ENCODE measurements around the gene ZNF700. TPM values are rescaled to one million over a fixed set of nuclear protein-coding genes. Genes with fewer than 3 reads are reported as not detected.
A peak's percentile ranks its signal among the peaks of the same experiment; 100 is the strongest.
"Not testable (repeated sequence)": the region's sequence is repeated elsewhere in the genome, so short reads cannot be mapped to it uniquely, and the experiment has no call there.

The ZNF700 gene
- 7.9 and 11.4 TPM in 2 replicates for total RNA-seq (ENCODE audit: low replicate concordance)

DNA sequence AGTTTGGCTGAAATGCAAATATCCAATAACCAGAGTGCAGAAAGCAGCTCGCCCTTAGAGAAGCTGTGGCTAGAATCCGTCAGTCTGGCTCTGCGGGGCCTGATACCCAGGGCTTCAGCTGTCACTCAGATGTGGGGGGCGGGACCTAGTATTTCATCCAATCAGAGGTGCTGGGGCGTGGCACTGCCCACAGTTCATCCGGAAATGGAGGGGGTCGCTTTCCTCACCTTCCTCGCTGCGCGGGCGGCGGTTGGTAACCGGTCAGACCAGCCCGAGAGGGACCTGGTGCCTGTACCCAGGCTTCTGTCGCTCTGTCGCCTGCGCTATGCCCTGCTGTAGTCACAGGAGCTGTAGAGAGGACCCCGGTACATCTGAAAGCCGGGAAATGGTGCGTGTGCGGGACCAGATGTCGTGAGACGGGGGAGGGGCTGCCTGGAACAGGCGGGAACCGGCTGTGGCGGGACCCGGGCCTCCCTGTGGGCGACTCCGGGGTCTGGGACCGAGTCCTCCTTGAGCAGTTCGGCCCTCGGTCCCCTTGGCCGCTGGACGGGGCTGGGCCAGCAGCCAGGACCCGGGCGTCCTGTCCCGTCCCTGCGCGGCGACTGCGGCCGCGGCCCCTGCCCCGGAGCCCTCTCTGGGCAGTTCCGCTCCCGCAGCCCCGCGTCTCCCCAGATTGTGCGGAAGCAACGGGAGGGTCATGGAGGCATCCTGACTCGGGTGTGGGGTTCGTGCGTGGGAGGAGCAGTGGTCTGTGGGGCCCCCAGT, at the start of gene ZNF700:
TSS of gene ZNF700 (plus strand) at position 222 of the 765 bp plus-strand sequence. CDS start at position 326, 104 bp downstream.
- DNase-seq (ENCODE audit: low read depth): peak; percentile 84
- TF ChIP-seq, protein P1, sequence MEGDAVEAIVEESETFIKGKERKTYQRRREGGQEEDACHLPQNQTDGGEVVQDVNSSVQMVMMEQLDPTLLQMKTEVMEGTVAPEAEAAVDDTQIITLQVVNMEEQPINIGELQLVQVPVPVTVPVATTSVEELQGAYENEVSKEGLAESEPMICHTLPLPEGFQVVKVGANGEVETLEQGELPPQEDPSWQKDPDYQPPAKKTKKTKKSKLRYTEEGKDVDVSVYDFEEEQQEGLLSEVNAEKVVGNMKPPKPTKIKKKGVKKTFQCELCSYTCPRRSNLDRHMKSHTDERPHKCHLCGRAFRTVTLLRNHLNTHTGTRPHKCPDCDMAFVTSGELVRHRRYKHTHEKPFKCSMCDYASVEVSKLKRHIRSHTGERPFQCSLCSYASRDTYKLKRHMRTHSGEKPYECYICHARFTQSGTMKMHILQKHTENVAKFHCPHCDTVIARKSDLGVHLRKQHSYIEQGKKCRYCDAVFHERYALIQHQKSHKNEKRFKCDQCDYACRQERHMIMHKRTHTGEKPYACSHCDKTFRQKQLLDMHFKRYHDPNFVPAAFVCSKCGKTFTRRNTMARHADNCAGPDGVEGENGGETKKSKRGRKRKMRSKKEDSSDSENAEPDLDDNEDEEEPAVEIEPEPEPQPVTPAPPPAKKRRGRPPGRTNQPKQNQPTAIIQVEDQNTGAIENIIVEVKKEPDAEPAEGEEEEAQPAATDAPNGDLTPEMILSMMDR (IDR thresholded peaks at IDR 0.05; ENCODE audit: insufficient read depth, low read length): no peak
- H3K4me3 ChIP-seq (ENCODE audit: low read depth, low read length): peak within 1 kb of the TSS; percentile 96

DNA sequence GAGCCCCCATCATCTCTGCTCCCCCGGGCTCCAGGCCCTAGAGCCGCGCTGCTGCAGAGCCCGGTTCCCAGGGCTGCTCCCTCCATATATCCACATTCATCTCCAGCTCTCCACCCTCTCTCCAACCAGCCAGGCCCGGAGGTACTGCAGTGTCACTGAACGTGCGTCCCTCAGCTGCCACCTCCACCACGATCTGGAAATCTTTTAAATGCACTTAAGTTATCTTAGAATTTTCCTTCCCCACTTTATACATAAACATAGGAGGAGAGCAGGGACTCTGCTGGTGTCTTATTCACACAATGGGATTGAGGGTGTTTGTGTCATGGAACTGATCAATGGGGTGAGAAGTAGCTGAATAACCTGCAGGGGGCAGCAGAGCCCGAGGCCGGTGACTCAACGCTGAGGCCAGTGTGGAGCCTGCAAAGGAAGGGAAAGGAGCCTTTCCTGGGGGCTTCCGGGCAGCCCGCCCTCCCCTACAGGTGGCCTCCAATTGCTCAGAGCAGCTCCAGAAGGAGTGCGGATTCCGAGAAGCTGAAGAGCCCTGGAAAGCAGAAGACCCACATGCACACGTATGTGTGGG, 45.1 kb upstream of the ZNF700 start:
- not testable (repeated sequence) for DNase-seq (ENCODE audit: low read depth); H3K4me3 ChIP-seq (ENCODE audit: low read depth, low read length)

- H3K4me3 ChIP-seq (ENCODE audit: low read depth, low read length): no peak overlapping the region
- TF ChIP-seq, protein P1 (IDR thresholded peaks at IDR 0.05; ENCODE audit: insufficient read depth, low read length): no peak
- no peak for DNase-seq (ENCODE audit: low read depth)
These were observed 44.3 kb upstream of the ZNF700 start for GRCh38 chr19:11880598-11880997.

GRCh38 chr19:11881151-11881800, 43.6 kb upstream of the ZNF700 start:
- TF ChIP-seq, protein P1 (IDR thresholded peaks at IDR 0.05; ENCODE audit: insufficient read depth, low read length): peak; percentile 83
- DNase-seq (ENCODE audit: low read depth): peak; percentile 65
- H3K4me3 ChIP-seq (ENCODE audit: low read depth, low read length): peak overlapping the region; percentile 28

- TF ChIP-seq, protein P1 (IDR thresholded peaks at IDR 0.05; ENCODE audit: insufficient read depth, low read length): no peak
- H3K4me3 ChIP-seq (ENCODE audit: low read depth, low read length): no peak overlapping the region
- no peak for DNase-seq (ENCODE audit: low read depth)
These were observed 42.3 kb upstream of the ZNF700 start for GRCh38 chr19:11882606-11883005.

DNA sequence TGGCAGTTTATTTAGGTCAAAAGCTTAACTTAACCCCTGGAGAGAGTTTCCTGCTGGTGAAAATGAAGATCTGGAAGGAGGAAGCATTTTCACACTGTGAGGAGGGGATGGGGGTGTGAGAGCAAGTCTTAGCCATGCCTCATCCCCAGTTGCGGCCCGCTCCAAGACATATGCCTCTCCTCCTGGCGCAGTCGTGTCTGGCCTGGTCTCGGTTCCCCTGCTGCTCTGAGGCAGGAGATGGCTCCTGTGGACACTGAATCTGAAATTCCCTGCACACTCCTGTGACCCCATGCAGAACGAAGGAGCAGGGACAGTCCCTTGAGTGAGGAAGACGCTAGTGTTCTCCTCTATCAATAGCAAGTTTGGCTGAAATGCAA, 37.7 kb upstream of the ZNF700 start:
- H3K4me3 ChIP-seq (ENCODE audit: low read depth, low read length): peak overlapping the region; percentile 75
- DNase-seq (ENCODE audit: low read depth): no peak
- TF ChIP-seq, protein P1 (IDR thresholded peaks at IDR 0.05; ENCODE audit: insufficient read depth, low read length): no peak
